ENCODE measurements around the gene GPC6.

- no peak for TF ChIP-seq POLR2A (IDR thresholded peaks at IDR 0.05; ENCODE audit: low read depth, low read length)
- TF ChIP-seq POLR2AphosphoS5 (IDR thresholded peaks at IDR 0.05; ENCODE audit: low read depth, low read length): no peak
- no peak for TF ChIP-seq TAF1 (IDR thresholded peaks at IDR 0.05; ENCODE audit: borderline replicate concordance, low read depth, low read length)
Observed at GRCh38 chr13:94416454-94417080, 1190.0 kb downstream of the GPC6 start.
